Activated CD8-positive, alpha-beta memory T cell treated with anti-CD3 and anti-CD28 coated beads, Interleukin-2, amount 50 U/mL, for 48 hours (primary cell): ENCODE measurements around the gene SRL.
"Not testable (repeated sequence)": the region's sequence is repeated elsewhere in the genome, so short reads cannot be mapped to it uniquely, and the experiment has no call there.

Experiments
- DNase-seq: peaks from one replicate; pipeline ENCODE4 v3.0.0-alpha.2; 2020

SRL gene

DNA sequence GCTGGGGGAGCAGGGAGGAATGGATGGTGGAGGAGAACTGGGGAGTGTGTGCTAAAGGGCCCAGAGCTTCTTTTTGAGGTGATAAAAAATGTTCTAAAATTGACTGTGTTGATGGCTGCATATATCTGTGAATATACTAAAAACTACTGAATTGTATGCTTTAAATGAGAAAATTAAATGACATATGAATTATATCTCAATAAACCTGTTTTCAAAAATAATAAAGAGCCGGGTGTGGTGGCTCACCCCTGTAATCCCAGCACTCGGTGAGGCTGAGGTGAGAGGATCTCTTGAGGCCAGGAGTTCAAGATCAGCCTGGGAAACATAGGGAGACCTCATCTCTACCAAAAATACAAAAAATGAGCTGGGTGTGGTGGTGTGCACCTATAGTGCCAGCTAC lies 16.8 kb downstream of the SRL start:
- DNase-seq = no peak

- no peak for DNase-seq
Observed at GRCh38 chr16:4220358-4220757, 21.5 kb downstream of the SRL start.

- DNase-seq = no peak
Observed at GRCh38 chr16:4218202-4218601, 23.7 kb downstream of the SRL start.

DNA sequence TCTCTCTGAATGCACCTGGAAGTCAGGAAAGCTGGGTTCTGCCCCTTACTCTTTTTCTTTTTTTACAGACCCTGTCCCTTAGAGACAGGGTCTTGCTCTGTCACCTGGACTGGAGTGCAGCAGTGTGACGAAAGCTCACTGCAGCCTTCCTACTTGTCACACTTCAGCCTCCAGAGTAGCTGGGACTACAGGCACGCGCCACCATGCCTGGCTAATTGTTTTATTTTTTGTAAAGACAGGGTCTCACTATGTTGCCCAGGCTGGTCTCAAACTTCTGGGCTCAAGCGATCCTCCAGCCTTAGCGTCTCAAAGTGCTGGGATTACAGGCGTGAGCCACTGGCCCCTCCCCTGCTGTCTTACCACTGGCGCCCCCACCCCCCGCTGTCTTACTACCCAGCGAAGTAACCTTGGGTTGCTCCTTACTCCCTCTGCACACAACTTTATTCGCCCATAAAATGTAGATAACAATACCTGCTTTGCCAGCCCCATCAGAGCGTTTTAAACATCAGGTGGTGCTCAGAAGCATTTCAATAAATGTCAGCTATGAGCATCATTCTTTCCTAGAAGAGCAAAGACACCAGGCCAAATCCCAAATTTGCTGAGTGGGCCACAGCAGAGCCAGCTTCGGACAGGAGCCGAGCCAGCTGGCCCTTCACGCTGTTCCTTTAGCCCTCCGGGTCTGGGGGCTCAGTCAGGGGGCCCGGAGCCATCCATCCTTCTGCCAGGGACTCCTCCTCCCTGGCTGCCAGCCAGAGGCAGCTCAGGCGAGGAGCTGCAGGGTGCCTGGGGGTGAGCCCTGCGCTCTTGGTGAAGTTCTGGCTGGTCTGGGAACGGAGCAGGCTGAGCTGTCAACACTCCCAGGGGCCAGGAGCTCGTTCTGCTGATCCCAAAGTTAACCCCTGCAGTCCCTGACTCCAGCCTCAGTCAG lies 24.4 kb downstream of the SRL start:
- no peak for DNase-seq

DNA sequence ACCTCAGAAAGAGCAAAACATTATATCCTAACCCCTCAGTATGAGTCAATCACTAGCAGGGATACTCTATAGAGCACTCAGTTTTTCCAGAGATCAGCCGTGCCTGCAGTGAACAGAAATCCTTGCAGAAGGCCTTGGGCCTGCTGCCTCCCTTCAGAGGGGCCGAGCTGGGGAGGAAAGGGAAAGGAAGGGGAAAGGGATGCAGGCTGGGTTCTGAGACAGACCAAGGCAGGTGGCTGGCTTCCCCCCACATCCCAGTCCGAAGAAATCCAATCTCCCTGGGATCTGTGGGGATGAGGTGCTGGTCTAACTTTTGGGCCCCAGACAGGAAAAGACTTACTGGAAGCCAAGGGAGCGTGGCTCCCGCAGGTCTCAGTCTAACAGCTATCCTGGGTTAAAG lies 25.3 kb downstream of the SRL start:
- DNase-seq = no peak

DNA sequence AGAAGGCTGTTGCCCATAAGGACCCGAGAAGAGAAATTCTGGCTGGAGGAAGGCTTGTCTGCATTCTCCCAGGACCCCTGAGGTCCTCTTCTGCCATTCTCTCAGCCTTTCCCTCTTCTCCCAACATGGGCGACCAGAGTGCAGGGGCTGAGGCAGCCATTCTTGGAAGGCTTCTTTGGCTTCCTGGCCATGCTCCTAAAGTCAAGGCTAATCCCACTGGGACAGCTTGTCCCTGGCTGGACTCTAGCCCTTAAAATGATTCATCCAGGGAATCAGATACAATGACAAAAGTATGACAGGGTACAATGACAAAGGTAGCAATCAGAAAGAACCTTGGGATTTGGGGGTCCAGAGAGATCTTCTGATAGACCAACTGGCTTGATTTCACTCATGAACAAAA lies 26.8 kb downstream of the SRL start:
- no peak for DNase-seq

GRCh38 chr16:4214215-4214621 lies 27.7 kb downstream of the SRL start:
- no peak for DNase-seq

DNA sequence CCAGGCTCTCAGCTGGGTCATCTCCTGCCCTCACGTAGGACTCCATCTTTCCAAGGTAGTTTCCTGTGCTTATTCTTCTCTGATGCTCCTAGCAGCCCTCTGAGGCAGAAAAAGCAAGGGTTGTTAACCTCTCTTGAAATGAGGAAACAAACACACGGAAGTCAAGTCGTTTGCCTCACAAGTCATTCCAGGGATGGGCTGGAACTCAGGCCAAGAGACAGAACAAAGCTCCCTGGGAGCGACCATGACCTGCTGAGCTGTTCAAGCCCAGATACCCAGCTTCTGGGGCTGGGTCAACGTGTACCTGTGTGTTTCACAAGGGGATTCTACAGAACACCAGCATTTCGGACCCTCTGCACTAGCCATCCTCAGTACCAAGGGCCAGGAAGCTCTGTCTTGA lies 28.1 kb downstream of the SRL start:
- DNase-seq = no peak

DNA sequence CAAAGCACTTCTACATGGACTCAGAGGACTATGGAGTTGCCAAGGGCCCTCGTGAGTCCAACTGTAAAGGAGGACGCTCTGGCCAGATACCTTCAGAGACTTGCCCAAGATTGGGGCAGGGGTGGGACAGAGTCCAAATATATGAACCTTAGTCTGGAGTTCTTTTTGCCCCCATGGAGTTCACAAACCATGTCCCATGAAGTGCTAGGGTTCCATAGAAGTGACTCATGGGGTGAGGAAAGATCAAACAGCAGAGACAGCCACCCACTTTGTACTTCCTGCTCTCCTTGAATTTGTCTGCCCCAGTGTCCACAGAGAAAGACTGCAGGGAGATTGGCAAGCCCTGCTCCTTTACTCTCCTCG lies 29.0 kb downstream of the SRL start:
- DNase-seq = no peak

GRCh38 chr16:4212211-4212933 lies 29.5 kb downstream of the SRL start:
- DNase-seq = no peak

- DNase-seq = not testable (repeated sequence)
Observed at GRCh38 chr16:4211445-4212210, 30.3 kb downstream of the SRL start.

DNA sequence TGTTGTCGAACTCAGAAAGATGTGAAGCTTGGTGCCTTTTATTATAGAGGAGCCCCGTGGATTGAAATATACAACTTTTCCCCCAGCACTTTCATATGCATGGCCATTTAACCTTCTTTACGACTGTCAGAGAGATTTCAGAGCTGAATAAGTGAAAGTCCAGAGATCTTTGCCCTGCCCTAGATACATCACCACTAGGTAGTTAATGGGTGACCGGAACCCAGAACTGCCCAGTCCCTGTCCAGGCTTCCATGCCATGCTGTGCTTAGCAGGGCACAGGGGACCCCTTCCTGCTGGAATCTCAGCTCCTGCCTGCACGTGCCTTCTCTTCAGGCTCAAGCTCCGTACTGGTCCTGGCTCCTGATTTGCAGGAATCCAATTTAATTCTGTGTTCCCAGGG lies 32.2 kb downstream of the SRL start:
- DNase-seq = no peak

- DNase-seq = no peak
Observed at GRCh38 chr16:4208341-4208751, 33.5 kb downstream of the SRL start.

DNA sequence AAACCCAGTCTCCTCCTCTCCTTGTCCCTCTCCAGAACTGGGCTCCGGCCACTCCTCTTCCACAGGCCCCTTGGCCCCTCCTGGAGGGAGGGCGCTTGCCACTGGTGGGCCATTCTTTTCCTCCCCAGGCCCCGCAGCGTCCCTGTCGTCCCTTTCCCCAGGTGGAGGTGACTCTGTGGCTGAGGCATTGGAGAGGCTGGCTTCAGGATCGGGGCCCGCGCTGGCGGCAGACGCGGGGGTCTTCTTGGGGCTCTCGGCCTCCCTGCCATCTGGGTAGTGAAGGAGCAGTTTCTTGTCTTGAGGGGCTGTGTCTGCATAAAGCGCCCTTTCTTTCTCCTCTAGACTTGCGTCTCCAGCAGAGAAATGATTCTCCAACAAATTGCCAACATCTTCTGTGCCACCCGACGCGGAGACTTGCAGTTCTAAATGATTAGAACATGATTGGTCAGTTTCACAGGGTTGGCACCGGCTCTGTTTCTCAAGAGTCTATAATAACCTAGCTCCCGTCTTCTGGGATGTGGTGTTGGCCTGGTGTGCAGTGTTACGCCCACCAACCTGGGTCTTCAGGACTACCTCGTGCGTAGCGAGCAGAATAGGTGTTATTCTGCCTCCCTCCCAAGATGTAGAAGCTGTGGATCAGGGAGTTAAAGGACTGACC lies 34.1 kb downstream of the SRL start:
- DNase-seq = no peak

DNA sequence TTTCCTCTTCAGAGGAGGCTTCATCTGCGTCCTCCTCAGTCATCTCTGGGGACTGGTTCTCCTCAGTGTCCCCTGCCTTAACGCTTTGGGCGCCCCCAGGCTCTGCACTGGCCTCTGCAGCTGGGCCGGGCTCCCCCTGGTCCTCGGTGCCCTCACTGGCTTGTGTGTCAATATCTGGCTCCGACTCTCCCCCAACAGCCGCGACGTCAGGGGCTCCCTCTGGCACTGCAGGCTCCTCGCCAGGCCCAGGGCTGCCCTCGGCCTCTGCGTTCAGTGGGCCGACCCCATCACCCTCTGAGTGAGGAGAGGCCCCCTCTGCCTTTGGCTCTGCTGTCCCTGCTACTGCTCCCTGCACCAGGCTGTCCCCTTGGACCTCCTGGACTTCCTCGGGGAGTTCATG lies 34.7 kb downstream of the SRL start:
- no peak for DNase-seq

DNA sequence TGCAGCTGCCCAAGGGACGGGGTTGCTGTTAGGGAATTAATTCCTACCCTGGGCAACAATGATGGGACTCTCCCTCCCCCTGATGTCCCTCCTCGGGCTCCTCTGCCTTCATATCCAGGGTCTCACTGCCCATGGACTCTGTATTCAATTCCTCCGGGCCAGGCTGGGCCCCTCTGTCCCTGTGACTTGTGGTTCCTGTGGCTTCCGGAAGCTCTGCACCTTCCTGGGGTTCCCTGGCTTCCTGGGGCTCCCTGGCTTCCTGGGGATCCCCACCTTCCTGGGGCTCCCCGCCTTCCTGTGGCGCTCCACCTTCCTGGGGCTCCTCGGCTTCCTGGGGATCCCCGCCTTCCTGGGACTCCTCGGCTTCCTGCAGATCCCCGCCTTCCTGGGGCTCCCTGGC lies 35.2 kb downstream of the SRL start:
- no peak for DNase-seq

- no peak for DNase-seq
Observed at GRCh38 chr16:4205971-4206370, 35.9 kb downstream of the SRL start.

DNA sequence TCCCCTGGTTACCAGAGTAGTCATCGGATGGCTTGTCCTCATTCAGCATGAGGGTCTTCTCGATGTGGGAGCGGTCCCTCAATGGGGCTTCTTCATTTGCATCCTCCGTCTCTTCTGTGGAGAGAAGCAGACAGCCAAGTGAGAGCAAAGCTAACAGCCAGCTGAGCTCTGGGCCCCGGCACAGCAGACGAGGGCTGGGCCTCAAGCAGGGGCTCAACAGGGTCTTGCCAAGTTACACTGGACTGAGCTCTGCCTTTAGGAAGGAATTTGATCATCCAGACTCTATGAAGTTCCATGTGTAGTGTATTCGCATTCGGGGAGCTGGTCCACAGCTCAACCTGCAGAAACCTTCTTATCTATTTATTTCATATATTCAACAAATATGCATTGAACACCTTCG lies 37.4 kb downstream of the SRL start:
- DNase-seq = no peak

DNA sequence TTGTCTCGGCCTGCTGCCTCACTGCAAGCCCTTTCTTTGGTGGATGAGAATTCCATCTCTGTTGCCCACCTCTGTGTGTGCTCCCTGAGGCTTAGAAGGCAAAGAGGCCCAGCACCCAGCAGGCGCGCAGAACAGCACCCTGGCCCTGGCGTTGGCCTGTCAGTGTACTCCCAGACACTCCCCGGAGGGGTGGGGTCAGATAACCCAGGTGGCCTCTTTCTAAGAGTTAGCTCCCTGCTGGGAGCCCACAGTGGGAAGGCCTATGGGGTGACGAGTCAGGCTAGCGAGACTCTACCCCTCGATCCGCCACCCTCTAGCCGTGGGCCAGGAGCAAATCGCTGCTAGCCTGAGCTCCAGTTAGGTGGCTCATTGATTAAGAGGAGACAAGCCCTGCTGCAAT lies 38.1 kb downstream of the SRL start:
- no peak for DNase-seq

GRCh38 chr16:4202615-4203345 lies 39.1 kb downstream of the SRL start:
- no peak for DNase-seq

DNA sequence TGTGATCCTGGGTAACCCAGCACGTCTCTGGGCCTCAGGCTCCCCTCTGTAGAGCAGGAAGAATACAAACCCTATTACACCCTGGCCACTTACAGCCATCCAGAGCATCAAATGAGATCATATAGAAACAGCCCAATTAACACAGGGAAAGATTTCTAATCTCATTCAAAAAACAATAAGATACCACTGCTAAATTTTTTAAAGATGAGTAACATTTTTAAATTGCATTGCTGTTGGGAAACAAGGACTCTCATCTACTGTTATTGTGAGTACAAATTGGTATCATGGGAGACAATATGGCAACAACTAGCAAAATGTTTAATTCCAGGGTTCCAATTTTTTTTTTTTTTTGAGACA lies 41.1 kb downstream of the SRL start:
- DNase-seq = no peak

DNA sequence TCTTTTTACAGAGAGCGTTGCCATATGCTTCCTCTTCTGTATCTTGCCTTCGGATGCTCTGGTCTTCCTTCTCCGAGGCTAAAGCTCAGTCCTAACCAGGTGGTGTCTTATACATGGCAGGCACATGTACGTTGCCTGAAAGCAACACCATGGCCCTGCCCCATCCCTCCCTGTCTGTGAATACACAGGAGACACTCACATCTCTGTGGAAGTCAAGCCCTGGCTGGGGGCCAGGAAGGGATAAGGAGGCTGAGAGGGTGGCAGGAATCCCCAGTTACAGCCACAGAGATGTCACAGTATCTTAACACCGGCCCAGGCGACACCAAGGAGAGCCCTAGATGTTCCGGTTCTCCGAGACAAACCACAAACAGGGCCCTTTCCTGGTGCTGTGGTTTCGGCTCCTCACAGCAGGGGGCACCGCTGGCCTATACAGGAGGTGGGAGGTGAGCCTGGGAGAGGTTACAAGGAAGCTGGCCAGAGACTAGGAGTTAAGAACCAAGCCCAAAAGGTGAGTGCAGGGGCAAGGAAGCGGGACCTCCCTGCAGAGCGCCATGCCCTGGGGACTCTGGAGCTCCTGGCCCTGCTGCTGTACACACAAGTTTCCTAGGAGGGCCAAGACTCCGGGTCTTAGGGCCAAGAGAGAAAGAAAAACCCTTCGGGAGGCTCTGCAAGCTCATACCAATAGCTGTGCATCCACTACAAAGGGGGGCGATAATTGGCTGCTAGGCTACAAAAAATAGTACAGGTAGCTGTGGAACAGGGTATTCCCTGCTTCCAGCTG lies 41.7 kb downstream of the SRL start:
- DNase-seq = no peak
